HepG2 (cell line): ENCODE data around the gene TSG101. TPM values are rescaled to one million over a fixed set of nuclear protein-coding genes. Genes with fewer than 3 reads are reported as not detected.

Experiments used
- ARID5B ChIP-seq: IDR thresholded peaks from 2 replicates; pipeline ENCODE4 v1.4.0; 2020; ENCODE audit warnings: mild to moderate bottlenecking, missing genetic modification reagents
- BRF2 ChIP-seq: sonication (generic); formaldehyde crosslinking; IDR thresholded peaks from 2 replicates; pipeline ENCODE4 v1.8.1; 2022; ENCODE audit warnings: mild to moderate bottlenecking, missing genetic modification reagents
- FOSL2 ChIP-seq: sonication (generic); formaldehyde crosslinking; IDR thresholded peaks from 2 replicates; pipeline ENCODE4 v1.4.0; 2020; ENCODE audit warnings: missing genetic modification reagents
- KMT2B ChIP-seq: IDR thresholded peaks from 2 replicates; pipeline ENCODE4 v1.6.1; 2016; ENCODE audit warnings: missing genetic modification reagents, missing compliant biosample characterization
- MAFF ChIP-seq: IDR thresholded peaks from 2 replicates; pipeline ENCODE4 v1.6.1; 2011; ENCODE audit warnings: low read depth, low read length, improper control_type of control experiment
- MZF1 ChIP-seq: sonication (generic); formaldehyde crosslinking; IDR thresholded peaks from 2 replicates; pipeline ENCODE4 v1.8.1; 2023; ENCODE audit warnings: mild to moderate bottlenecking, missing genetic modification reagents, borderline replicate concordance
- NFAT5 ChIP-seq: sonication (generic); formaldehyde crosslinking; IDR thresholded peaks from 2 replicates; pipeline ENCODE4 v1.4.0; 2020; ENCODE audit warnings: missing genetic modification reagents
- RARA ChIP-seq: IDR thresholded peaks from 2 replicates; pipeline ENCODE4 v1.6.1; 2016; ENCODE audit warnings: missing genetic modification reagents, missing compliant biosample characterization
- SKI ChIP-seq: fragments of 450-650 bp; IDR thresholded peaks from one replicate; pipeline ENCODE4 v1.6.1; 2018; ENCODE audit warnings: mild to moderate bottlenecking; ENCODE audit not compliant: partially characterized antibody
- ZMYM2 ChIP-seq: sonication (generic); formaldehyde crosslinking; IDR thresholded peaks from 2 replicates; pipeline ENCODE4 v1.8.0; 2022; ENCODE audit warnings: mild to moderate bottlenecking, missing genetic modification reagents
- ZNF138 ChIP-seq: sonication (generic); formaldehyde crosslinking; IDR thresholded peaks from 2 replicates; pipeline ENCODE4 v1.5.0; 2020; ENCODE audit warnings: mild to moderate bottlenecking, low read depth, missing genetic modification reagents
- ZNF256 ChIP-seq: sonication (generic); formaldehyde crosslinking; conservative IDR thresholded peaks from 2 replicates; pipeline ENCODE4 v1.4.0; 2020; ENCODE audit warnings: missing genetic modification reagents
- polyA plus RNA-seq, 8 experiments: library from polyadenylated mRNA; depleted of rRNA in 3 of 8; stranded (reverse) in 7 of 8; unstranded in 1 of 8; fragments of >200 nt; fragmentation: Illumina TruSeq in 4 of 8; extraction: Trizol in 4 of 8; gene quantifications; 2 replicates each; pipeline versions ENCODE4 v1.2.1 to v1.2.3, GENCODE V29; 2011 to 2016; ENCODE audit warnings: low read depth in 4 of 8, missing spikeins in 1 of 8, mixed read lengths in 1 of 8; ENCODE audit not compliant: insufficient read depth in 1 of 8
- total RNA-seq, 5 experiments: library from RNA; depleted of rRNA; stranded (reverse); fragments of >200 nt; fragmentation: Illumina TruSeq; extraction: Trizol; gene quantifications; 2 replicates each; pipeline ENCODE4 v1.2.3, GENCODE V29; 2016; ENCODE audit warnings: low read depth in 1 of 5
- TF ChIP-seq, protein P1 (sequence below): sonication (generic); formaldehyde crosslinking; IDR thresholded peaks from 2 replicates; pipeline ENCODE4 v1.9.0; 2022; ENCODE audit warnings: low read depth, missing genetic modification reagents
- TF ChIP-seq, protein P2 (sequence below): sonication (generic); formaldehyde crosslinking; IDR thresholded peaks from 2 replicates; pipeline ENCODE4 v1.5.1; 2020; ENCODE audit warnings: mild to moderate bottlenecking, moderate library complexity, missing genetic modification reagents

The TSG101 gene
- total and polyA plus RNA-seq, 2 of the 13 experiments (the other 11 are each of a cell fraction or from before 2014, with no cell fraction given) = 69.3 to 206 TPM

- TF ChIP-seq KMT2B (CRISPR knock-in tag) = no peak
- TF ChIP-seq NFAT5 = no peak
- TF ChIP-seq ARID5B (CRISPR knock-in tag) = peak; percentile 67
- no peak for TF ChIP-seq SKI
- TF ChIP-seq, protein P1, sequence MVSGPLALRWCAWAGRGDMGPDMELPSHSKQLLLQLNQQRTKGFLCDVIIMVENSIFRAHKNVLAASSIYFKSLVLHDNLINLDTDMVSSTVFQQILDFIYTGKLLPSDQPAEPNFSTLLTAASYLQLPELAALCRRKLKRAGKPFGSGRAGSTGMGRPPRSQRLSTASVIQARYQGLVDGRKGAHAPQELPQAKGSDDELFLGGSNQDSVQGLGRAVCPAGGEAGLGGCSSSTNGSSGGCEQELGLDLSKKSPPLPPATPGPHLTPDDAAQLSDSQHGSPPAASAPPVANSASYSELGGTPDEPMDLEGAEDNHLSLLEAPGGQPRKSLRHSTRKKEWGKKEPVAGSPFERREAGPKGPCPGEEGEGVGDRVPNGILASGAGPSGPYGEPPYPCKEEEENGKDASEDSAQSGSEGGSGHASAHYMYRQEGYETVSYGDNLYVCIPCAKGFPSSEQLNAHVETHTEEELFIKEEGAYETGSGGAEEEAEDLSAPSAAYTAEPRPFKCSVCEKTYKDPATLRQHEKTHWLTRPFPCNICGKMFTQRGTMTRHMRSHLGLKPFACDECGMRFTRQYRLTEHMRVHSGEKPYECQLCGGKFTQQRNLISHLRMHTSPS (CRISPR knock-in tag) = no peak
- TF ChIP-seq, protein P2, sequence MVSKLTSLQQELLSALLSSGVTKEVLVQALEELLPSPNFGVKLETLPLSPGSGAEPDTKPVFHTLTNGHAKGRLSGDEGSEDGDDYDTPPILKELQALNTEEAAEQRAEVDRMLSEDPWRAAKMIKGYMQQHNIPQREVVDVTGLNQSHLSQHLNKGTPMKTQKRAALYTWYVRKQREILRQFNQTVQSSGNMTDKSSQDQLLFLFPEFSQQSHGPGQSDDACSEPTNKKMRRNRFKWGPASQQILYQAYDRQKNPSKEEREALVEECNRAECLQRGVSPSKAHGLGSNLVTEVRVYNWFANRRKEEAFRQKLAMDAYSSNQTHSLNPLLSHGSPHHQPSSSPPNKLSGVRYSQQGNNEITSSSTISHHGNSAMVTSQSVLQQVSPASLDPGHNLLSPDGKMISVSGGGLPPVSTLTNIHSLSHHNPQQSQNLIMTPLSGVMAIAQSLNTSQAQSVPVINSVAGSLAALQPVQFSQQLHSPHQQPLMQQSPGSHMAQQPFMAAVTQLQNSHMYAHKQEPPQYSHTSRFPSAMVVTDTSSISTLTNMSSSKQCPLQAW (CRISPR knock-in tag) = no peak
- no peak for TF ChIP-seq ZMYM2 (CRISPR knock-in tag)
- no peak for TF ChIP-seq MZF1 (CRISPR knock-in tag)
- no peak for TF ChIP-seq ZNF138 (CRISPR knock-in tag)
- TF ChIP-seq BRF2 (CRISPR knock-in tag) = no peak
- TF ChIP-seq FOSL2 (CRISPR knock-in tag) = no peak
- no peak for TF ChIP-seq MAFF
- peak; percentile 85 for TF ChIP-seq RARA (CRISPR knock-in tag)
- TF ChIP-seq ZNF256 = no peak
These were observed 2.5 kb downstream of the TSG101 start (continued) for GRCh38 chr11:18524248-18524647.
